Non-pigmented ciliary epithelial cell (primary cell): ENCODE results near the gene CINP.
"Not testable (repeated sequence)": the region's sequence is repeated elsewhere in the genome, so short reads cannot be mapped to it uniquely, and the experiment has no call there.

ENCODE experiments used
- DNase-seq: peaks from one replicate; pipeline ENCODE4 v3.0.0-alpha.2; 2010; ENCODE audit warnings: low read depth

Gene CINP

DNA sequence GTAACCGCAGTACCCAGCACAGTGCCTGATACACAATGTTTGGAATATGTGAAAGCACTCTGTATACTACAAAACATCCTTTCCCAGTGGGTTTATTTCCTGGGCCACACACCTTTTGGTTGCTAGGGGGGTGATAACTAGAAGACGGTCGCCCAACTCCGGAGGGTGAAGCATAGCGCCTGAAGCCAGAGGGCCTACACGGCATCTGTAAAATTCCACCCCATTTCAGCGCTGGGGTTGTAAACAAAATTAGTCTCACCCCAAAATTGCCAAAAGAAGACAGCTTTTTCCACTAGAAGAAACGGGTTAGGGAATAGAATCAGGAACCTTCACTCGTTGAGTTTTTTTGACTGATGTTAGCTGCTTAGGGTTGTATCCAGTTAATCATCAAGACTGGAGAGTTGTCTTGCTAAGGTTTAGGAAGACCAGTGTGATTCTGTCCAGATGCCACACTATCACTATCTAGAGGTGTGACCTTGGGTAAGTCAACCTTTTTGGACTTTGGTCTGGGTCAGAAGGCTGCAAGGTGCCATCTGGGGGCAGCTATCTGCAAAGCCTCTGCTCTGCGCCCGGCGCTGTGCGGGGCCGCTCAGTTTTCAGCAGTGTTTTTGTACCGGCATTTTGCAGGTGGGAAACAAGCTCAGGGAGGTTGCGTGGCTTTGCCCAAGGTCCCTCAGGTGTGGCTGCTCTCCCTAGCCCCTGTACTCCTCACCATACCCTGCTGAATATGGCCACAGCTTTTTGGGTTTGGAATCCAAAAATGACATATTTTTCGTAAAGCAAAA, 41.8 kb downstream of the CINP start:
- no peak for DNase-seq

- DNase-seq = no peak
Measured at GRCh38 chr14:102320033-102320660, 42.5 kb downstream of the CINP start.

DNA sequence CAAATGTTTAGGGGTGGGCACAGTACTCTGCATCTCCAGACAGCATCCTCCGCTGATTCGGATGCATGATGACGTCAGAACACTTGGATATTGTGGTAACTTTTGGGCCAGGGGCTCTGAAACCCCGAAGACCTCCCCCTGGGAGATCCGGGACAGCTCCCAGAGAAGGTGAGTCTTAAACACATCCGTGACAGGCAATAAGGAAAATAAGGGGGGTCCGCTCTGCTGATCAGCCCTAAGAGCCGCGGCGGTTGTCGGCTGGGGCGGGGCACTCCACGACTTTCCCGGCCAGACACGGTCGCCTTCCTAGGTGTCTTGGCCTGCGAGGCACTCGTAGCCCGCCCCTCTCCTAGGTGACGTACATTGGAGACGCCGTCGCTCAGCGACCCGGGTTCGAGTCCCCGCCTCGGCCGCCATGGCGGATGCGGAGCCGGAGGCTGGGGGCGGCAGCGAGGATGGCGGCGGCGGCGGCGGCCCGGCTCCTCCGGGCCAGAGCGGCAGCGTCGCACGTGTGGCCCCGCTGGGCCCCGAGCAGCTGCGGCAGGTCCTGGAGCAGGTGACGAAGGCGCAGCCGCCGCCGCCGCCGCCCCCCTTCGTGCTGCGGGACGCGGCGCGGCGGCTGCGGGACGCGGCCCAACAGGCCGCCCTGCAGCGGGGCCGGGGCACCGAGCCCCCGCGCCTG, 43.2 kb downstream of the CINP start, which contains the start of gene ZNF839:
TSS of gene ZNF839 (plus strand) at position 396 of the 682 bp plus-strand sequence. CDS start at position 416, 20 bp downstream.
- DNase-seq = no peak

- DNase-seq = no peak
Measured at GRCh38 chr14:102318781-102319276, 43.9 kb downstream of the CINP start.

DNA sequence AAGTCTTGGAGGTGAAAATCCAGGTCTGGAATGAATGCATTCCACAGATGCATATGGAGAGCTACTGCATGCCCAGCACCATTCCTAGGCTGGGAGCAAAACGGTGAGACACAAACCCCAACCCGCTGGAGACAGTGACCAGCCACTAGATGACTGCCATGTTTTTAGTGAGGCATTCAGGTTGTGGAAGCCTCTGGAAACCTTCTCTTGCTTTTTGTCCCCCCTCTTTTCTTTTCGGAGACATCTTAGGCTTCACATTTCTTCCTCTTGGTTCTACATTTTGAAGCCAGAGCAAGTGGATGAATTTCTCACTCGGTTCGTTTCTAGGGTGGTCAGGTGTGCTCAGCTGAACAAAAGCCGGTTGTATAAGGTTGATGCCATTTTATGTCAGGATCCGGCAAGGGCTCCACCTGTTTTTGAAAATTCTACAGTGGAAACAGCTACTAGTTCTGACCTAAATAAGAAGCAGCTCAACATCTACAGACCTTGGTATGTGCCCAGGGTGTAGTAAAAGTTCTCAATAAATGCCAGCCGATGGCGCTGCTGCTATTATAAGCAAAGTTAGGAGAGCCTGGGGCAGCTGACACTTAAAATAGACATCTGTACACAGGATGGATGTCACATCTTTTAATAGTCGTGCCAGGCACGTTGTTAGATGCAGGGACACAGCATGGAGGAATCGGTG, 45.0 kb downstream of the CINP start:
- DNase-seq = no peak

- DNase-seq = no peak
Measured at GRCh38 chr14:102316743-102317563, 45.7 kb downstream of the CINP start.

DNA sequence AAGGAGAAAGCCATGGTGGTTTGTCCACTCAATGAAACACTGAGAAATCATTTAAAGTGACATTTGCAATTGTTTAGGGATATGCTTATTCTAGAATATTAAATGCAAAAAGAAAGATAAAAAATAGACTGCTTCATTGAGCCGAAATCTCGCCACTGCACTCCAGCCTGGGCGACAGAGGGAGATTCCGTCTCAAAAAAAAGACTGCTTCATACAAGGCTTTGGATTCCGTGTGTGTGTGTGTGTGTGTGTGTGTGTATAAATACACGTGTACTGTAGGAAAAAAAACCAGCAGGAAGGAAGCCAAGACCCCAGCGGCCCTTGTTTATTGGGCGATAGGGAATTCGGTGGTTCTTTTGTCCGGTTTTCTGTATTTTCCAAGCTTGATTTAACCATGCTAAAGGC, 46.4 kb downstream of the CINP start:
- no peak for DNase-seq

DNA sequence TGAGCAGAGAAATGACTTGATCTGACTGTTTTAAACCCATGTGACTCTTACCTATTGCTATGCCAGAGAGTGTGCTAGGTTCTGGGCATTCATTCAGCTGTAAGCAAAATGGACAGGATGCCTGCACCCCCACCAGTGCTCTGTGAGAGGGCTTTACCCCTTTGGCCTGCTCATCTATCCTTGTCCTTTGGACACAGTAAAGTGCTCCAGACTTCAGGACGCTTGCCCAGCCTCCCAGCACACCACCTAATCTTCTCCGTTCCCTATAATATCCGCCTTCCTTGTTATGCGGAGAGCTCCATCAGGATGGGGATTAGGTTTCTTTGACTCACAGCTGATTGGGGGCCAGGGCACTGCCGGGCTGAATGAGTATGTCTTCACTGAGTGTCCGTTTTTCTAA, 47.6 kb downstream of the CINP start:
- no peak for DNase-seq

DNA sequence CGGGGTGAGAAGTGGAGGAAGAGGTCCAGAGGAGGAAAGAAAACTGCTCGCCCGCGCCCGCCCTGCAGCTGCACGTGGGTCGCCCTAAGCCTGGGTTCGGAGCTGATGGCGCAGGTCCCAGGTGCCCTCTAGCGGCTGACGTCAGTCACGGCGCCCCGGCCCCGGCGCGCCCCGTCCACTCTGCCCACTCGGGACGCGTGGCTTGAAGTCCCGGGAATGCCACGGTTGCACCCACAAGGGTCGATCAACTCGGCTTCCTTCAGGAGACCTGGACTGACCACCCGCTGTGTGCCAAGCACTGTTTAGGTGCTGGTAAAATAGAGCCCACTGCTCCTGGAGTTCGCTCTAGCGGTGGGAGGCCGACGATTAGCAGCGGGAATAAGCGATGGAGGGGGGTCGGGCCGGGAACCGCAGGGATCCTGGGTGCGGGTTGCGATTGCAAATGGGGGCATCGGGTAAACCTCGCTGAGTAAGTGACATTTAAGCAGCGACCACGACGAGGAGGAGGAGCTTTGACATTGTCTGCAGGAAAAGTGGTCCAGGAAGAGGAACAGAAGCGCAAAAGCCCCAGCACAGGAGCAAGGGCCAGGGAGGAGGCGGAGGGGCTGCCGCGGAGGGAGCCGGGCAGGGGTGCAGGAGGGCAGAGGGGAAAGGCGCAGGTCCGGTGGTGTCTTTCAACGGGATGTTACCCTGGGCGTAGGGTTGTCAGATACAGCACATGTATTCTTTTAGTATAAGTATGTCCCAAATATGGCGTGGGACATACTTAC, 48.3 kb downstream of the CINP start:
- DNase-seq = no peak

- no peak for DNase-seq
Measured at GRCh38 chr14:102304611-102305506, 57.8 kb downstream of the CINP start, which contains the start of gene MOK. MOK (minus strand) TSS chr14:102305164; CDS start chr14:102304968, 196 bp downstream.

GRCh38 chr14:102303664-102304063, 59.0 kb downstream of the CINP start:
- DNase-seq = no peak

DNA sequence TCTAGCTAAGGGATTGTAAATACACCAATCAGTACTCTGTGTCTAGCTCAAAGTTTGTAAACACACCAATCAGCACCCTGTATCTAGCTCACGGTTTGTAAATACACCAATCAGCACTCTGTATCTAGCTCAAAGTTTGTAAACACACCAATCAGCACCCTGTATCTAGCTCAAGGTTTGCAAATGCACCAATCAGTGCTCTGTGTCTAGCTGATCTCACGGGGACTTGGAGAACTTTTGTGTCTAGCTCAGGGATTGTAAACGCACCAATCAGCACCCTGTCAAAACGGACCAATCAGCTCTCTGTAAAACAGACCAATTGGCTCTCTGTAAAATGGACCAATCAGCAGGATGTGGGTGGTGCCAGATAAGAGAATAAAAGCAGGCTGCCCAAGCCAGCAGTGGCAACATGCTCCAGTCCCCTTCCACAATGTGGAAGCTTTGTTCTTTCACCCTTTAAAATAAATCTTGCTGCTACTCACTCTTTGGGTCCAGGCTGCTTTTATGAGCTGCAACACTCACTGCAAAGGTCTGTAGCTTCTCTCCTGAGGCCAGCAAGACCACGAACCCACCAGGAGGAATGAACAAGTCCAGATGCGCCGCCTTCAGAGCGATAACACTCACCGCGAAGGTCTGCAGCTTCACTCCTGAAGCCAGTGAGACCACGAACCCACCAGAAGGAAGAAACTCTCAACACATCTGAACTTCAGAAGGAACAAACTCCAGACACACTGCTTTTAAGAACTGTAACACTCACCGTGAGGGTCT, 64.2 kb downstream of the CINP start:
- not testable (repeated sequence) for DNase-seq
